Keratinocyte (primary cell): ENCODE results near the gene RALGPS2.

Source experiments
- EZH2 ChIP-seq: IDR thresholded peaks from one replicate; pipeline ENCODE4 v1.6.1; 2012; ENCODE audit warnings: inconsistent platforms, mild to moderate bottlenecking, low read length, moderate library complexity
- TF ChIP-seq, protein P1 (sequence below), 3 experiments: IDR thresholded peaks in 1 of 3; conservative IDR thresholded peaks in 1 of 3; optimal IDR thresholded peaks in 1 of 3; 2 replicates in 2 of 3; 3 replicates in 1 of 3; pipeline versions ENCODE3 to v1.5.1; 2011; ENCODE audit warnings: low read length in 3 of 3, mild to moderate bottlenecking in 3 of 3, moderate library complexity in 2 of 3, control low read depth in 1 of 3, inconsistent platforms in 1 of 3; ENCODE audit not compliant: insufficient read depth in 2 of 3; ENCODE audit errors: extremely low read depth in 1 of 3

- TF ChIP-seq, protein P1, sequence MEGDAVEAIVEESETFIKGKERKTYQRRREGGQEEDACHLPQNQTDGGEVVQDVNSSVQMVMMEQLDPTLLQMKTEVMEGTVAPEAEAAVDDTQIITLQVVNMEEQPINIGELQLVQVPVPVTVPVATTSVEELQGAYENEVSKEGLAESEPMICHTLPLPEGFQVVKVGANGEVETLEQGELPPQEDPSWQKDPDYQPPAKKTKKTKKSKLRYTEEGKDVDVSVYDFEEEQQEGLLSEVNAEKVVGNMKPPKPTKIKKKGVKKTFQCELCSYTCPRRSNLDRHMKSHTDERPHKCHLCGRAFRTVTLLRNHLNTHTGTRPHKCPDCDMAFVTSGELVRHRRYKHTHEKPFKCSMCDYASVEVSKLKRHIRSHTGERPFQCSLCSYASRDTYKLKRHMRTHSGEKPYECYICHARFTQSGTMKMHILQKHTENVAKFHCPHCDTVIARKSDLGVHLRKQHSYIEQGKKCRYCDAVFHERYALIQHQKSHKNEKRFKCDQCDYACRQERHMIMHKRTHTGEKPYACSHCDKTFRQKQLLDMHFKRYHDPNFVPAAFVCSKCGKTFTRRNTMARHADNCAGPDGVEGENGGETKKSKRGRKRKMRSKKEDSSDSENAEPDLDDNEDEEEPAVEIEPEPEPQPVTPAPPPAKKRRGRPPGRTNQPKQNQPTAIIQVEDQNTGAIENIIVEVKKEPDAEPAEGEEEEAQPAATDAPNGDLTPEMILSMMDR (optimal IDR thresholded peaks at IDR 0.05 in 1 of 3, IDR thresholded peaks at IDR 0.05 in 1 of 3, conservative IDR thresholded peaks at IDR 0.05 in 1 of 3; ENCODE audit: extremely low read depth in 1 of 3, insufficient read depth in 2 of 3, low read length in 3 of 3): no peak
- no peak for TF ChIP-seq EZH2
Measured at GRCh38 chr1:178684542-178685000, 40.5 kb upstream of the RALGPS2 start.
